Kidney tubule cell (primary cell): ENCODE data around the gene CDH24.

Source experiments
- DNase-seq: peaks from one replicate; pipeline ENCODE4 v3.0.0-alpha.2; 2018; ENCODE audit warnings: low spot score

CDH24 gene

DNA sequence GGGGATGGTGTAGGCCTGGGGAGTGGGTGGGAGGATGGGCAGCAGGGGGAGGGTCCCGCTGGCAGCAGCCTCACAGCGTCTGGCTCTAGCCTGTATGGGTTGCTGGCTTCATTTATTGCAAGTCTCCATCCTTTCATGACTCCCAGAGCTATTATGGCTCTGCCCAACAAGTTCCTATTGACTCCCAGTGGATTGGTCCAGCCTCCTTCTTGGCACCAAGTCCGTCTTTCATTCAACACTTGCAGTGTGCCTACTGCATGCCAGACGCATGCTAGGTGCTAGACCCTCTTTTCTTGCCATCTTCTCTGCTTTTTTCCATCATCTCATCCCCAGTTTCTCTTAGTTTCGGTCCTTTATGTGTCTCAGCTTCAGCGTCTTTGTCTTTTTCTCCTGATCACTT is 14.2 kb downstream of the CDH24 start:
- DNase-seq: no peak

DNA sequence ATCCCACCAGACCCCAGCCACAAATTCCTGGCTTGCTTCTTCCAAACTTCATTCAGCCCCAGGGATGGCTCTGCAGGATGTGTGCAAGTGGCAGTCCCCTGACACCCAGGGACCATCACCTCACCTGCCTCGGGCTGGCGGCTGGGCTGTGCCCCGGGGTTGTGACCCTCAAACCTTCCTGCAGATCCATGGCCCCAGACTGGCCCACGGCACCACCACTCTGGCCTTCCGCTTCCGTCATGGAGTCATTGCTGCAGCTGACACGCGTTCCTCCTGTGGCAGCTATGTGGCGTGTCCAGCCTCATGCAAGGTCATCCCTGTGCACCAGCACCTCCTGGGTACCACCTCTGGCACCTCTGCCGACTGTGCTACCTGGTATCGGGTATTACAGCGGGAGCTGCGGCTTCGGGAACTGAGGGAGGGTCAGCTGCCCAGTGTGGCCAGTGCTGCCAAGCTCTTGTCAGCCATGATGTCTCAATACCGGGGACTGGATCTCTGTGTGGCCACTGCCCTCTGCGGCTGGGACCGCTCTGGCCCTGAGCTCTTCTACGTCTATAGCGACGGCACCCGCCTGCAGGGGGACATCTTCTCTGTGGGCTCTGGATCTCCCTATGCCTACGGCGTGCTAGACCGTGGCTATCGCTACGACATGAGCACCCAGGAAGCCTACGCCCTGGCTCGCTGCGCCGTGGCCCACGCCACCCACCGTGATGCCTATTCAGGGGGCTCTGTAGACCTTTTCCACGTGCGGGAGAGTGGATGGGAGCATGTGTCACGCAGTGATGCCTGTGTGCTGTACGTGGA is 15.0 kb downstream of the CDH24 start, which contains the start of gene PSMB11:
Gene PSMB11 (plus strand): TSS at position 51 of the 804 bp plus-strand sequence. CDS start 14 bp downstream, at position 65.
- DNase-seq: no peak

DNA sequence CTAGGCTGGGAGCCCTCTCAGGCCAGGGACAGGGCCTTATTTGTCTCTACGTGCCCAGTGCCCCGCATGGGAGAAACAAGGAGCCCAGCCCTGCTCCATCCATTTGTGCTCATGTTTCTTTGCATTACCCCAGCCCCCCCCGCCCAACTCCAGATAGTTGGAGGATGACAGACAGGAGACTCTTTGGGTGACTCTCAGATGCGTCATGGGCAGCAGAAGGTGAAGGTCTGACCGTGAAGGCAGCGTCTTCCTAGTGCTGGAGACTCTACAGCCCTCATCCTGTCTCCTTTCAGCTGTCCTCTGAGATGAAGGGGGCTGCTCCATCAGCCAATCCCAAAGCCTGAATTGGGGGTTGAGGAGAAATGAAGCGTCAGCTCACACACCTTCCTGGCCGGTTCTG is 15.6 kb downstream of the CDH24 start:
- no peak for DNase-seq

DNA sequence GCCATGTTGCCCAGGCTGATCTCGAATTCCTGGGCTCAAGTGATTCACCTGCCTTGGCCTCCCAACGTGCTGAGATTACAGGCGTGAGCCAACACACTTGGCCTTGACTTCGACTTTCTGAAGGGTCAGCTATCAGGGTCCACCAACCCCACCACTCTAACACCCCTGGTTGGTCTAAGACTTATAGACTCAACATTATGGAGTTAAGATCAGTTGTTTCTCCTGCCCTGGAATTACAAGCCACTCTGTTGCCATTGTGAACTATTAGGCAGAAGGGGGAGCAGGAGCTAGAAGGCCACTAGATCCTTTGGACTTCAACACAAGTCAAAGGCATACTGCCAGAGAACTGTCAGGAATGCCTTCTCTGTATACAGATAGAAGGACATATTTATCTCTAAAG is 17.2 kb downstream of the CDH24 start:
- no peak for DNase-seq

DNA sequence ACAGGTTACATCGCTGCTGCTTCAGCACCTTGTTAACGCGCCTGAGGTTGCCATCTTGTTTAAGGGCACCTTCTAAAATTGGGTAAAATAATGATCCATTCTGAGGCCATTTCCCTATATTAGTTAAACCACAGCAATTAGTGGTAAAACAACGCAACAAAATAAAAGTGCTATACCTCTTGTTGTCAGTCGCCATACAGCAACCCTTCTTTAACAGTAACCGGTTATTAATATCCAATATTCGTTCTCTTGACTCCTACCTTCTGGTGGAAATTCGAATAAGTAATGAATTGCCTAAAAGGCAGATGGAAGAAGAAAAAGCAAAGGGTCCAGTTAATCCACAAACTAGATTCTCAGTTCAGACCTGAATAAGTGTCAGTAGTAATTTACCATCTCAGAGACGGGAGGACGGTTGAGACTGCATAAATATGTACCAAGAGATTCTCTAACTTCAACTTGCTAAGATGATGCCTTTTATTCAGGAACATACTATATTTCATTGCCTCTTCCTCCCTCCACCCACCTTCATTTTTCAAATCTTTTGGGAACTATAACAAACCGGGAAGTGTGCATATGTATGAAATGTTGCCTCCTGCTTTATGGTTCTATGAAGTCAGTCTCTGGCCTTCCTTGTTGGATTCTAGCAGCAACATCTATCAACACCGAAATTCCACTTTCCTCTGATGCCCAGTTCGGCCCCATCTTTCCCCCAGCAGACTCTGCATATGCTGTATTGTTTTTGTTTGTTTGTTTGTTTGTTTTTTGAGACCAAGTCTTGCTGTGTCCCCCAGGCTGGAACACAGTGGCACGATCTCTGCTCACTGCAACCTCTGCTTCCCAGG is 21.8 kb downstream of the CDH24 start:
- DNase-seq: no peak

DNA sequence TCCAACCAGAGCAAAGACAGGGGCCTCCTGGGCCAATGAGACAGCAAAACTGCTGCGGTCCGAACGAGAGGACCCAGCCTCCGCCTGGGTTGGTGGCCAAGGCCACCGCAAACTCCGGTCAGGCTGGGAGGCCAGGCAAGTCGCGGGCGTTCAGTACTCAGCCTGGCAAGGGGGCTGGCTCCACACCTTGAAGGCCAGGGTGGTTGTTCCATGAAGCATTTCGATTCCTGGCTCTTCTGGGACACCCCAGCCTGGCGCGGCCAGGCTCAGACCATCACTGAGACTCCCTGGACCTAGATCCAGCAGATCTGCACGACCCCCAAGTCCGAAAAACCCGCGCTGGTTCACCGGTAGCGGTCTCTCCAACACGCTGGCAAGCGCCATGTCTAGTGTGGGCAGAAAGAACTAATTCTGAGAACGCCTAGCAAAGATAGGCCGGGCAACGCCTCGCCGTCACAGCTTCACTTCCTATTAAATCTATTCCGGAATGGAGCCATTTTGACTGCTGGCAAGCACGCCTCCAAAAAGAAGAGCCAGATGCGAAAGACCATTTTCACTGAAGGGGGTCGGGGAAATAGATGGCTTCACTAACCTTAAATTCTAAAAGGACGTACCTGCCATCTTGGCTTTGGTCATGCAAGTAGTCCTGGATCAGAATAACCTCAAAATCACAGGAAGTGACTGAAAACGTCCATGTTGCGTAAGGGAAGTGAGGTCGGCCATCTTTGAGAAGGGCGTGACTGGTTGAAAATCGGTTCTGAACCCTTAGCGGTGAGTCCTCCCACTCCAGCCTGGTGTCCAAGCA is 22.6 kb downstream of the CDH24 start, which contains the start of gene PSMB5:
Gene PSMB5 (minus strand): TSS at position 403 of the 805 bp plus-strand sequence. CDS start 19 bp downstream, at position 384.
- peak; percentile 97 for DNase-seq

DNA sequence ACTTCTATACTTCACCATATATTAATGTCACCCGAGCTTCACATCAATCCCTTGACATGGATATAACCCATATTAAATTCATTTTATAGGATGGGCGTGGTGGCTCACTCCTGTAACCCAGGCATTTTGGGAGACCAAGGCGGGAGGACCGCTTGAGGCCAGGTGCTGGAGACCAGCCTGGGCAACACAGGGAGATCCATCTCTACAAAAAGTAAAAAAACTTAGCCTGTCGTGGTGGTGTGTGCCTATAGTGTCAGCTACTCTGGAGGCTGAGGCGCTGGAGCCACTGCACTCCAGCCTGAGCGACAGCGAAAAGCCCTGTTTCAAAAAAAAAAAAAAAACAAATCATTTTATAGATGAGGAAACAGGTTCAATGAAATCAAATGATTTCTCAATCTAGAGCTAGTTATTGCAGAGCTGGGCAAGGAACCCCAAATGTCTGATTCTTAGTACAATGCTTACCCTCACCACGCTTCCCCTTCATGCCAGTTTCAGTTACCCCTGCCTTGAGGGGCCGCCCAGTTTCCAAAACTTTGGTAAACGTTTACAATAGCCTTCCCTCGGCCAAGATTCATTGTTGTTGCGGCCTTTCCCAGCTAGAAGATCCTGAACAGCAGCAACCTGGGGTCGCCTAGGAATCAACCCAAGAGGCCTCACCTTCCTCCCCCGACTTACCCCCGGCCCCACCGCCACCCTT is 23.4 kb downstream of the CDH24 start:
- no peak for DNase-seq

DNA sequence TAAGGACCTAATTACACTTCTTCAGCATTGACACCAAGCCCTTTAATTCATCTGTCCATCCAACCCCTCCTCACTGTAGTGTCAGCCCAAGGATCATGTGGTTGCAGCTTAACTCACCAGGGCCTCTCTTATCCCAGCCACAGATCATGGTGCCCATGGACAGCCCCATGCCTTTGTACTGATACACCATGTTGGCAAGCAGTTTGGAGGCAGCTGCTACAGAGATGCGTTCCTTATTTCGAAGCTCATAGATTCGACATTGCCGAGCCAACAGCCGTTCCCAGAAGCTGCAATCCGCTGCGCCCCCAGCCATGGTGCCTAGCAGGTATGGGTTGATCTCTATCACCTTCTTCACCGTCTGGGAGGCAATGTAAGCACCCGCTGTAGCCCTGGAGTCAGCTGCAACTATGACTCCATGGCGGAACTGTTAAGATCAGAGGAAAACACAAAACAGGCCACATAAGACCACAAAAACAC is 24.0 kb downstream of the CDH24 start:
- no peak for DNase-seq

DNA sequence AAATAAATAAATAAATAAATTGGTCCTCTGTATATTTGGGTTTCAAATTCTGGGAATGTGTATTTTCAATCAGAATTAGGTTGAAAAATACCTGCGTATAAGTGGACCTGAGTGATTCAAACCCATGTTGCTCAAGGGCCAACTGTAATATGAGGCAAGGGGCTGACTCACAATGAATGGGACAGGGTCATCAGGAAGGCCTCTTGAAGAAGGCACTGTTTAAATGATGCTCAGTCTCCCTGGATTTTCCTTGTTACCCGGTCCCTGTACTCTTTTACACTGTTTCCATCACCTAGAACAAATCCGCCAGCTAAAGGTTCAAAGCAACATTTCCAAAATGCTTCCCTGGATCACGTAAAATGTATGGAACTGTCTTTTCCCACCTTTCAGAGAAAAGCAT is 26.4 kb downstream of the CDH24 start:
- DNase-seq: no peak

DNA sequence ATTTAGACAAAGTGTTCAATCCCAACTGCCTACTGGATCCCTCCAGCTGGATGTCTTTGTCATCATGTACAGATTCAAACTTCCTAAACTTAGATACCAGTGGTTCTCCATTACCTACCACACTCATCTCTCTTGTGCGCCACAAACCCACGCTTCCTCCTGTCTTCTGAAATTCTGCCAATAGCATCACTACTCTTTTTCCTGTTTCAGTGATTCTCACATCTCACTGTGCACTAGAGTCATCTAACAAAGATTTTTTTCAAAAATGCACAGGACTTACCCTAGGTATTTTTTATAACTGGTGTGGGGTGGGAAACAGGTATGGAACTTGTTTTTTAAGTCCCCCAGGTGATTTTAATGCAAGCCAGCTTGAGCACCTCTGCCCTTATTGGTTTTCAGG is 28.5 kb downstream of the CDH24 start:
- no peak for DNase-seq

DNA sequence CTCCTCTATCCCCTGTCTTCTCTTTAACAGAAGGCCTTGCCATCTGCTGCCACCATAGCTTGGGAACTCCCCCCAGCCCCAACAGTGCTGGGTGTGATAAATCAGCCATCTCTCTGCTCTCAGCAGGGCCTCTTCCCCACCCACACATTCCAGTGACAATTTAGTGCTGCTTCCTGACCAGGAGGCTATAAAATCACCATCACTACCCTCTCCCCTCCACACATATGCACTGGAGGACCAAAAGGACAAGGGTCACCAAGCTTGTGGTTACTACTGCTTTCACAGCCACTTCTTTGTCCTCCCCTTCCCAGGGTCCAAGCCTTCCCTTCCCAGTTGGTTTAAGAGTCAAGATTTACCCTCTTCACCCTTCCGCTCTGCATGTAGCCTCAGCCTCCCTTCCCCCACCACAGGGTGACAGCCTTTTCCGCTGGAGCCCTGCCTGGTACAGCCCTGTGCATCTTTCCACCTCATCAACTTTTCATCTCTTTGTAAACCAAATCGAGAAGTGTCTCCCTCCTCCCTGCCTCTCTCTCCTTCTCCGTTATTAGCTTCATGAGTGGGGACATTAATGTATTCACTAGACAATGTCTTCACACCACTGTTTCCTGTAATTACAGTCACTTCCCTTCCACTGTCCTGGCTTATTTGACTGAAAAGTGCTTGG is 32.0 kb downstream of the CDH24 start:
- DNase-seq: no peak

DNA sequence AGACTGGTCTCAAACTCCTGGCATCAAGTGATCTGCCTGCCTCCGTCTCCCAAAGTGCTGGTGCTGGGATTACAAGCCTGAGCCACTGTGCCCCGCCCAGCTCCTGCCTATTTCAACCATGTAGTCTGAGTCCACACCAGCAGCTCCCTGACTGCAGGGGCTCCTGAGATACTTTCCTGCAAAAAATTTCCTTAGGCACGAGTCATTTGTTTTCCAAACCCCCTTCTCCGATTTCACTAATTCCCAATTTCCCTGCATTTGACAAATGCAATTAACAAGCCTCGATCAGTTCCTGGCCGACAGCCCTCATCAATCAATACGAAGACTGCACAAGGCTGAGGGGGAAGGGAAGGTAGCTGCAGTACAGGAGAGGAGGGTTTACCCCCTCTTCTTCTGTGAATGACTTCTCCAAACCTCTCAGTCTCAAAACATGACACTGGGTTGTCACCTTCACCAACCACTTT is 32.7 kb downstream of the CDH24 start:
- DNase-seq: no peak

DNA sequence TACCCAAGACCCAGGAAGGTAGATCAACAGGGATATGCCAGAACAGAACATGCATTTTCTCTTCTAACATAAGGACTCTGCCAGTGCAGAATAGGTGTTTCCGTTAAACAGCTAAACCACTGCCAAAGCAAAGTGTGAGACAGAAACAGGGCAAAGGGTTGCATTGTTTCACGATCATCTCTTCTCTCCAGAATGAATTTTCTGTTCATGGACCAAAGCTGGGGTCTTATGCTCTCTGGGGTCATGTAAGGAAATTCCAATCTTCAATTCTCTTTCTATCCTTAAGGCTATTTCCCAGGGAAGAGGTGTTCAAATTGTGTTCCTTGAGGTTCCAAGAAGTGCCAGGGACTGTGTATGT is 33.5 kb downstream of the CDH24 start:
- DNase-seq: no peak

DNA sequence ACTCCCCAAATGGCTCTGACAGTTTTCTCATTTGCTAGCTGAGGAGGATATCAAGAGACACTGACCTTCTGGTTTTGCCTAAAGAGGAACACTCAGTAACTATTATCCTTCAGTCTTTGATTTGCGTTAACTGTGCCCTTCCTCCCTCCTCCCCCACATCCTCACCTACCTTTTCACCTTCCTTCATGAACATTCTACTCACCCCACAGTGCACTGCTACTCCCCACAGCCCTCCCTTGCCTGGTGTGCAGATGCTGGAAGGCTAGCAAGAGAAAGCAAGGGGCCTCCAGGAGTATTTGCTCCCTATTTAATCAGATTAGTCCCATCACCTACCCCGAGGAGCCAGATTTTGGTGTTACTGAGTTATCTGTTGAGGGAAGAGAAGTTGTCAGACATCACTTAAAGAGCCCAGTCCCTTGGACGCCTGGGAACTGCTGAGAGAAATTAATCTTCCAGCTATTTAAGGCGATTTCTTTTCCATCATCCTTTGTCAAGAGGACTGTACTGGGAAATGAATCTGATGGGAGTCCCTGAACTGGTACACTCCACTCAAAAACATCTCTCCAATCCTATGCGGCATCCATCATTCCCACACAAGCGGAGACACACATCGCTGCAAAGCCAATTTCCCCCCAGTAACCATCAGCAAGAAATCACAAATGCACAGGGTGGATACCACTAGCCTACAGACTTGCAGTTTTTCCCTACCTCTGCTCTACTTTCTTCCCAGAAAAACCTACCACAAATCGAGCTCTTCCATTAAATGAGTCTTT is 34.1 kb downstream of the CDH24 start:
- no peak for DNase-seq

DNA sequence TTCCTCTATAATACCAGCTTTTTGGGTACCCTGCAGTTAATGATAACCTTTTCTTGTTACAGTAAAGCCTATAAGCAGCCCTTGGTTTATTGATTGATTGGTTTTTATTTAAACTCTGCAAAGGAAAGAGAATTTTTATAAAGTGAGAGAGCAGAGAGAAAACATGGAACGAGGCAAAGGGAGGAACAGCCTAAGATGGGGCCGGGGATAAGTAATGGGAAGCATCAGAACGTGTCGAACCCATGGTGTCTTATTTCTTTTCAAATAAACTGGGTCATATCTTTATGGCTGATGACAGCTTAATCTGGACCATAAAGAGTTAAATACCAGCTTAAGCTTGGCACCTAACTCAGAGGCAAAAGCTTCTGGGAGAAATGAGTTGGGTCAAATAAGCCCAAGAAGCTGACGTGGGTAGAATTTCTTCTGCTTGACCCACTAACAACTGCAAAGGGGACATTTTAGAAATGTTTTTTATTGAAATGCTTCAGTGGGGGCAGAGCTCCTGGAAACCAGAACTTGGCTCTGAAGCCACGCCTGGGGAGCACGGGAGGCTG is 35.4 kb downstream of the CDH24 start:
- DNase-seq: no peak

DNA sequence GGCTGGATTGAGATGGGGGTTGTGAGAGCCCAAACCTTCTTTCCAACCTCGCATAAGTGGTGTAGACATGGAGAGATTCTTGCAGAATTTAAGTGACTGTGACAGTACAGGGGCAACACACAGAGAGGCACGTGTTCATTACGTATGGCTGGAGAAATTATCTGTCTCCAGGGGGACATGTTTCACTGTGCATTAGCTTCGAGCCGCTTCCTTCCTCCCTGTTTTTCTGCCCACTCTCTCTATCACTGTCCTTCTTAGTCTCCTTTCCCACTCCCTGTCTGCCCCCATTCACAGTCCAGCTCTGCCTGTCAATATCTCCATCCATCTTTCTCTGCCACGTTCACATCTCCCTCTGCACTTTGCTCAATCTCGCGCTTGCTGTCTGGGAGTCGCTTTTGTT is 35.9 kb downstream of the CDH24 start:
- DNase-seq: no peak

DNA sequence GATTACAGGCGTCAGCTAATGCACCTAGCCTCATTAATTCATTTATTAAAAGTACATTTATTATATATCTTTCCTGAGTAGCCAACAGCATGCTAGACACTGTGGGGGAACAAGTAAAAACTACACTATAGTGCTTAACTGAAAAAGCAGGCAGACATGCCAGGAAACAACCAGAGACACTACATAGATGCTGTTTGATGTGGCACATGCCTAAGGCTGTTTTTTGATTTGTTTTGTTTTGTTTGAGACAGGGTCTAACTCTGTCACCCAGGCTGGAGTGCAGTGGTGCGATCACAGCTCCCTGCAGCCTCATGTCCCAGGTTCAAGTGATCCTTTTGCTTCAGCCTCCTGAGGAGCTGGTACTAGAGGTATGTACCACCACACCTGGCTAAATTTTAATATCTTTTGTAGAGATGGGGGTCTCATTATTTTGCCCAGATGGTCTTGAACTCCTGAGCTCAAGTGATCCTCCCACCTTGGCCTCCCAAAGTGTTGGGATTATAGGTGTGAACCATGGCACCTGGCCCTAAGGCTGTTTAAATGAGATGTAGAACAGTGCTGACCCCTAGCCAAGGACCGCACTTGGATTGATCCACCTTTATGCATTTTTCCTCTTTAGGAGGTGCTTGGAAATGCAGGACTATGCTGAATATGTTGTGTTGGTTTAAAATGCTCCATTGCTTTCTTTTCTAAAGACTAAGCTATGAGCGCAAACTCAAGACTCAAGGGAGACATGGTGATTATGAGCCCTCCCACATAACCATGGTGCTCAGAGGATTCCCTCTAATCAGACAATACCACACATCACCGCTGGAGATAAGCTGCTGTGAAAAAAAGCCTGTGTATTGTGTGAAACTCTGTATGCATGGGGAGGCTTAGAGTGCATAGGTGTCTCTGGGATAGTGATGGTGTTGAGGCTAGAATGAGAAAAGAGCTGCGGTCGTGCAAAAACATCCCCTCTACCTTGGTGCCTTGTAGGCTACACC is 36.9 kb downstream of the CDH24 start:
- no peak for DNase-seq

DNA sequence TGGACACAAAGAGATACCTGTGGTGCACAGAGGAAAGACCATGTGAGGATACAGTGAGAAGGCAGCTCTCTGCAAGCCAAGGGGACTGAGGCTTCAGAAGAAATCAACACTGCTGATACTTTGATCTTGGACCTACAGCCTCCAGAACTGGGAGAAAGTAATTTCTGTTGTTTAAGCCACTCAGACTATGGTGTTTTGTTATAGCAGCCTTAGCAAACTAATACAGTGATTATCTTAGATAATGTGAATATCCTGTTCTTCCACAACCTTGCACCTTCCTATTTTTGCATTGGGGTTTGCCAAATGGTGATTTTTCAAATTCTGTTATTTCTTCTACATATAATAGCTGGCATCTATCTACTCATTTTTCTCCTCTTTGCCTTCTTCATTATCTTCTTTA is 39.2 kb downstream of the CDH24 start:
- DNase-seq: no peak

DNA sequence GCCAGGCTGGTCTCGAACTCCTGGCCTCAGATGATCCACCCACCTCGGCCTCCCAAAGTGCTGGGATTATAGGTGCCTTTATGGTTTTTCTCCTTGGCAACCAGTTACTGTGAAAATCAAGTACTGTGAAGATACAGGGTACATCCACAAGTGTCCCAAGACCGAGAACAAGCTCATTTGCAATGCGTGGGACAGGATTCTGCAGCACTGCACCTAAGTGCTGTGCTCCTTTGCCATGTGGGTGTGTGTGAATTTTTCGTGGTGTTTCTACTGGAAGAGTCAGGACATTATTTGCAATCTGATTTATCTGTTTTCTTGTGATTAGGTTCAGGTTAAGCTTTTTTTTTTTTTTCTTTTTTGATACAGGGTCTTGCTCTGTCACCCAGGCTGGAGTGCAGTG is 40.2 kb downstream of the CDH24 start:
- DNase-seq: no peak
